ENCODE measurements around the gene BICC1. TPM values are rescaled to one million over a fixed set of nuclear protein-coding genes. Genes with fewer than 3 reads are reported as not detected.

BICC1 gene
- total RNA-seq, 4 donors from 2014 or later = 9.3 to 20.8 (median 12.5) TPM

GRCh38 chr10:58608351-58608750 is 95.7 kb downstream of the BICC1 start:
- DNase-seq = no peak
- intact Hi-C loops (cut with DNase I) = no loop called here
- H3K27me3 ChIP-seq = no peaks in the 10 kb centered on the region
- TF ChIP-seq POLR2A (IDR thresholded peaks at IDR 0.05) = no peak
- TF ChIP-seq, protein P1, sequence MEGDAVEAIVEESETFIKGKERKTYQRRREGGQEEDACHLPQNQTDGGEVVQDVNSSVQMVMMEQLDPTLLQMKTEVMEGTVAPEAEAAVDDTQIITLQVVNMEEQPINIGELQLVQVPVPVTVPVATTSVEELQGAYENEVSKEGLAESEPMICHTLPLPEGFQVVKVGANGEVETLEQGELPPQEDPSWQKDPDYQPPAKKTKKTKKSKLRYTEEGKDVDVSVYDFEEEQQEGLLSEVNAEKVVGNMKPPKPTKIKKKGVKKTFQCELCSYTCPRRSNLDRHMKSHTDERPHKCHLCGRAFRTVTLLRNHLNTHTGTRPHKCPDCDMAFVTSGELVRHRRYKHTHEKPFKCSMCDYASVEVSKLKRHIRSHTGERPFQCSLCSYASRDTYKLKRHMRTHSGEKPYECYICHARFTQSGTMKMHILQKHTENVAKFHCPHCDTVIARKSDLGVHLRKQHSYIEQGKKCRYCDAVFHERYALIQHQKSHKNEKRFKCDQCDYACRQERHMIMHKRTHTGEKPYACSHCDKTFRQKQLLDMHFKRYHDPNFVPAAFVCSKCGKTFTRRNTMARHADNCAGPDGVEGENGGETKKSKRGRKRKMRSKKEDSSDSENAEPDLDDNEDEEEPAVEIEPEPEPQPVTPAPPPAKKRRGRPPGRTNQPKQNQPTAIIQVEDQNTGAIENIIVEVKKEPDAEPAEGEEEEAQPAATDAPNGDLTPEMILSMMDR (IDR thresholded peaks at IDR 0.05) = no peak
- no peak overlapping the region for H3K27ac ChIP-seq
- H3K9me3 ChIP-seq = no peaks in the 10 kb centered on the region
- no peak overlapping the region for H3K4me3 ChIP-seq (replicated peaks in 1 of 3)
- H3K4me1 ChIP-seq = no peaks in the 10 kb centered on the region
- no peaks in the 10 kb centered on the region for H3K36me3 ChIP-seq
- 30 to 32% methylated on average over 4 of the region's 4 CpGs for WGBS, 2 donors

DNA sequence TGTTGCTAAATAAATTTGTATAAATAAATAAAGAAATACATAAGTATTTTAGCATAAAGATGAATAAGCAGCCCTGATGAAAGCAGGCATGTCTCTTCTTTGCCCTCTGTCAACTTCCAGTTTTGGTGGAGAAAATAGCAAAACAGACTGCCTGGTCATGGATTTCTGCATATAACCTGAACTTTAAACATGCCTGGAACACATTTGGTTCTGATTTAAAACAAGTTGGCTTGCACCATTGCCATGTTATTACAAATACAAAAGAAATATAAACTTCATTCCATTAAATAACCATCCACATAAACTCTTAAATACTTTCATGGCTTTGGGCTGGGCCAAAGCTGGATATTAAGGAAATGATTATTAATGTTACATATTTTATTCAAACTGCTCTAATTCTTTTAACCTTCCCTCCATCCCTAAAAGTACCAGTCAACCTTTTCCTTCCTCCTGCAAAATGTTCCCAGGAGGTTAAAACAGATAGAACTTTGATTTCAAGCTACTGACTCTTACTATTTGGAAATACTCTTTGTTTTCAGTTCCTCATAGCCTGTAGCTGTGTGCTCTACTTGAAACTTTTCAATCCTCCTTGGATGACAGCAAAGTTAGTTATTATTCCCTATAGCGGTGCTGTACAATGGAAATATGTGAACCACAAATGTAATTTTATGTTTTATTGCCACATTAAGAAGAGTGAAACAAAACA is 96.3 kb downstream of the BICC1 start:
- Histone ChIP-seq H3K27ac (no peak overlapping the region), H3K4me3 (replicated peaks in 1 of 3) (no peak overlapping the region), H3K4me1 (no peaks in the 10 kb centered on the region), H3K36me3 (no peaks in the 10 kb centered on the region), H3K27me3 (no peaks in the 10 kb centered on the region), H3K9me3 (no peaks in the 10 kb centered on the region)
- TF ChIP-seq, protein P1 (IDR thresholded peaks at IDR 0.05) = no peak
- no peak for TF ChIP-seq POLR2A (IDR thresholded peaks at IDR 0.05)
- DNase-seq = no peak
- WGBS, 2 donors = 85 to 88% methylated on average over 1 of the region's 1 CpG
- intact Hi-C loops (cut with DNase I) = no loop called here

GRCh38 chr10:58609532-58610150 is 97.0 kb downstream of the BICC1 start:
- no peaks in the 10 kb centered on the region for H3K36me3 ChIP-seq
- no peaks in the 10 kb centered on the region for H3K4me1 ChIP-seq
- no peak overlapping the region for H3K4me3 ChIP-seq (replicated peaks in 1 of 3)
- intact Hi-C loops (cut with DNase I) = no loop called here
- TF ChIP-seq, protein P1 (IDR thresholded peaks at IDR 0.05) = no peak
- TF ChIP-seq POLR2A (IDR thresholded peaks at IDR 0.05) = no peak
- no peaks in the 10 kb centered on the region for H3K9me3 ChIP-seq
- 82 to 84% methylated on average over 6 of the region's 6 CpGs for WGBS, 2 donors
- DNase-seq = no peak
- no peak overlapping the region for H3K27ac ChIP-seq
- no peaks in the 10 kb centered on the region for H3K27me3 ChIP-seq

- DNase-seq = no peak
- no peaks in the 10 kb centered on the region for H3K36me3 ChIP-seq
- no peak for TF ChIP-seq POLR2A (IDR thresholded peaks at IDR 0.05)
- TF ChIP-seq, protein P1 (IDR thresholded peaks at IDR 0.05) = no peak
- 89 to 90% methylated on average over 14 of the region's 14 CpGs for WGBS, 2 donors
- intact Hi-C loops (cut with DNase I) = no loop called here
- no peaks in the 10 kb centered on the region for H3K9me3 ChIP-seq
- H3K27ac ChIP-seq = no peak overlapping the region
- no peaks in the 10 kb centered on the region for H3K4me1 ChIP-seq
- no peaks in the 10 kb centered on the region for H3K27me3 ChIP-seq
- H3K4me3 ChIP-seq (replicated peaks in 1 of 3) = no peak overlapping the region
These were observed 102.7 kb downstream of the BICC1 start for GRCh38 chr10:58615237-58615935.

All from thyroid gland (tissue), 4 donors.